Right cardiac atrium (tissue), 5 donors: ENCODE data around the gene CEP128. TPM values are rescaled to one million over a fixed set of nuclear protein-coding genes. Genes with fewer than 3 reads are reported as not detected.

Experiments
- ATAC-seq, 2 donors: fragments of 200-7000 bp; cut with Tn5 transposase; one replicate each; pipeline versions ENCODE4 v1.8.0 to v1.9.1; 2020; ENCODE audit warnings: moderate library complexity in 2 of 2, mild to moderate bottlenecking in 1 of 2
- DNase-seq, 3 donors: peaks; one replicate each; pipeline ENCODE4 v3.0.0-alpha.2; 2020
- H3K27ac ChIP-seq: one replicate; pipeline ENCODE4 v1.5.1; 2013; ENCODE audit warnings: mild to moderate bottlenecking, low read length, control low read depth, moderate library complexity
- H3K27me3 ChIP-seq: one replicate; pipeline ENCODE4 v1.6.1; 2013; ENCODE audit not compliant: control insufficient read depth, insufficient read depth
- H3K4me1 ChIP-seq: one replicate; pipeline ENCODE4 v1.6.1; 2013; ENCODE audit warnings: low read length; ENCODE audit not compliant: control insufficient read depth, insufficient read depth
- H3K4me3 ChIP-seq: one replicate; pipeline ENCODE4 v1.5.1; 2013; ENCODE audit warnings: low read length, control low read depth
- H3K9me3 ChIP-seq: one replicate; pipeline ENCODE4 v1.6.1; 2013; ENCODE audit warnings: low read length; ENCODE audit not compliant: control insufficient read depth
- WGBS: extraction: QIAGEN DNeasy Blood & Tissue Kit; methylation state at CpG from one replicate; pipeline ENCODE4 v1.1.7; 2013; 5-methylcytosine and 5-hydroxymethylcytosine counted together
- intact Hi-C, 4 donors: fragments of 100-400 bp; cut with DNase I; formaldehyde crosslinking; loops; one replicate each; pipeline versions ENCODE4 v1.11.0 to v1.14.0; 2022 to 2023
- polyA plus RNA-seq: library from polyadenylated mRNA; stranded (reverse); fragments of 200-250 nt; gene quantifications from one replicate; pipeline ENCODE4 v1.2.3, GENCODE V29; 2013
- total RNA-seq, 4 donors: library from RNA; stranded (reverse); fragmentation: NEBNext Ultra II Directional; extraction: Animal tissue kit (Norgen Biotek cat#: 25700); gene quantifications; one replicate each; pipeline ENCODE4 v1.2.1, GENCODE V29; 2021
- donor health status: healthy with polysubstance abuse.
- donor health status: DM: no; HTN: yes; CAD: no.
- donor health status: DM: no; HTN: no; CAD: no.
- donor health status: DM: no; HTN: yes; CAD: no; lungs with severe emphysema.
- donor health status: DM: yes; HTN: yes; CAD: no.

CEP128 gene
- total and polyA plus RNA-seq, 5 donors, result 1.2 to 9.2 (median 5.6) TPM

GRCh38 chr14:80544366-80544765 lies 397.2 kb downstream of the CEP128 start:
- H3K27me3 ChIP-seq, result no peaks in the 10 kb centered on the region
- 95% methylated on average over 2 of the region's 2 CpGs for WGBS
- H3K4me1 ChIP-seq, result no peaks in the 10 kb centered on the region
- intact Hi-C loops, result no loop called here
- H3K4me3 ChIP-seq, result no peak overlapping the region
- no peaks in the 10 kb centered on the region for H3K9me3 ChIP-seq
- DNase-seq (no peak), ATAC-seq (no peak)
- H3K27ac ChIP-seq, result no peak overlapping the region

GRCh38 chr14:80543211-80543610 lies 398.3 kb downstream of the CEP128 start:
- Histone ChIP-seq H3K27me3 (no peaks in the 10 kb centered on the region), H3K4me3 (no peak overlapping the region), H3K27ac (no peak overlapping the region), H3K9me3 (no peaks in the 10 kb centered on the region), H3K4me1 (no peaks in the 10 kb centered on the region)
- WGBS, result 58% methylated on average over 2 of the region's 2 CpGs
- DNase-seq, result no peak
- no peak for ATAC-seq
- intact Hi-C loops, result no loop called here

- Histone ChIP-seq H3K4me3 (no peak overlapping the region), H3K27me3 (no peaks in the 10 kb centered on the region), H3K27ac (no peak overlapping the region), H3K9me3 (no peaks in the 10 kb centered on the region), H3K4me1 (no peaks in the 10 kb centered on the region)
- DNase-seq (no peak), ATAC-seq (no peak)
- WGBS, result 91% methylated on average over 7 of the region's 7 CpGs
- intact Hi-C loops, result no loop called here
Observed at GRCh38 chr14:80538633-80539375, 402.7 kb downstream of the CEP128 start.

- Histone ChIP-seq H3K27ac (no peak overlapping the region), H3K9me3 (no peaks in the 10 kb centered on the region), H3K4me3 (no peak overlapping the region), H3K4me1 (no peaks in the 10 kb centered on the region), H3K27me3 (no peaks in the 10 kb centered on the region)
- DNase-seq (no peak), ATAC-seq (no peak)
- WGBS, result 90% methylated on average over 5 of the region's 5 CpGs
- intact Hi-C loops, result no loop called here
Observed at GRCh38 chr14:80537626-80538025, 403.9 kb downstream of the CEP128 start.

- ATAC-seq, result no peak
- H3K27me3 ChIP-seq, result no peaks in the 10 kb centered on the region
- no peaks in the 10 kb centered on the region for H3K4me1 ChIP-seq
- no peak for DNase-seq
- H3K27ac ChIP-seq, result no peak overlapping the region
- H3K4me3 ChIP-seq, result no peak overlapping the region
- 77% methylated on average over 4 of the region's 4 CpGs for WGBS
- intact Hi-C loops, result no loop called here
- no peaks in the 10 kb centered on the region for H3K9me3 ChIP-seq
Observed at GRCh38 chr14:80536456-80536855, 405.1 kb downstream of the CEP128 start.

GRCh38 chr14:80535171-80535570 lies 406.4 kb downstream of the CEP128 start:
- 39% methylated on average over 4 of the region's 4 CpGs for WGBS

GRCh38 chr14:80523518-80524117 lies 417.9 kb downstream of the CEP128 start:
- intact Hi-C loops, result no loop called here
- H3K9me3 ChIP-seq, result no peaks in the 10 kb centered on the region
- no peak overlapping the region for H3K27ac ChIP-seq
- H3K4me3 ChIP-seq, result no peak overlapping the region
- ATAC-seq (no peak), DNase-seq (no peak)
- H3K4me1 ChIP-seq, result no peaks in the 10 kb centered on the region
- no peaks in the 10 kb centered on the region for H3K27me3 ChIP-seq

More at GRCh38 chr14:80535171-80535570, 406.4 kb downstream of the CEP128 start:
- DNase-seq (no peak), ATAC-seq (no peak)
- H3K9me3 ChIP-seq, result no peaks in the 10 kb centered on the region
- no peak overlapping the region for H3K27ac ChIP-seq
- no peaks in the 10 kb centered on the region for H3K27me3 ChIP-seq
- intact Hi-C loops, result no loop called here
- H3K4me1 ChIP-seq, result no peaks in the 10 kb centered on the region
- no peak overlapping the region for H3K4me3 ChIP-seq

GRCh38 chr14:80522936-80523335 lies 418.6 kb downstream of the CEP128 start:
- no peak overlapping the region for H3K4me3 ChIP-seq
- no peak for ATAC-seq
- intact Hi-C loops, result no loop called here
- no peaks in the 10 kb centered on the region for H3K4me1 ChIP-seq
- no peaks in the 10 kb centered on the region for H3K27me3 ChIP-seq
- H3K9me3 ChIP-seq, result no peaks in the 10 kb centered on the region
- no peak overlapping the region for H3K27ac ChIP-seq
- DNase-seq, result no peak

- no peak for ATAC-seq
- 94% methylated on average over 1 of the region's 1 CpG for WGBS
- no peaks in the 10 kb centered on the region for H3K27me3 ChIP-seq
Observed at GRCh38 chr14:80522411-80522810, 419.1 kb downstream of the CEP128 start.

GRCh38 chr14:80521456-80521855 lies 420.1 kb downstream of the CEP128 start:
- WGBS, result 95% methylated on average over 3 of the region's 3 CpGs
- DNase-seq, result no peak
- Histone ChIP-seq H3K4me1 (no peaks in the 10 kb centered on the region), H3K27me3 (no peaks in the 10 kb centered on the region), H3K9me3 (no peaks in the 10 kb centered on the region), H3K27ac (no peak overlapping the region), H3K4me3 (no peak overlapping the region)
- ATAC-seq, result no peak
- intact Hi-C loops, result no loop called here

More at GRCh38 chr14:80522411-80522810, 419.1 kb downstream of the CEP128 start:
- H3K4me3 ChIP-seq, result no peak overlapping the region
- intact Hi-C loops, result no loop called here
- no peak for DNase-seq
- no peak overlapping the region for H3K27ac ChIP-seq
- no peaks in the 10 kb centered on the region for H3K4me1 ChIP-seq
- no peaks in the 10 kb centered on the region for H3K9me3 ChIP-seq

GRCh38 chr14:80519002-80519401 lies 422.5 kb downstream of the CEP128 start:
- intact Hi-C loops, result no loop called here
- Histone ChIP-seq H3K27ac (no peak overlapping the region), H3K4me3 (no peak overlapping the region), H3K9me3 (no peaks in the 10 kb centered on the region), H3K27me3 (no peaks in the 10 kb centered on the region), H3K4me1 (no peaks in the 10 kb centered on the region)
- ATAC-seq (no peak), DNase-seq (no peak)
